HepG2 (cell line): Measurements from ENCODE around the gene BST2. TPM values are rescaled to one million over a fixed set of nuclear protein-coding genes. Genes with fewer than 3 reads are reported as not detected.

Source experiments
- BORCS8-MEF2B ChIP-seq: sonication (generic); formaldehyde crosslinking; IDR thresholded peaks from 2 replicates; pipeline ENCODE4 v1.8.0; 2022; ENCODE audit warnings: mild to moderate bottlenecking, missing genetic modification reagents
- ETV6 ChIP-seq: sonication (generic); formaldehyde crosslinking; conservative IDR thresholded peaks from 2 replicates; pipeline ENCODE4 v1.4.0; 2020; ENCODE audit warnings: missing genetic modification reagents
- GMEB1 ChIP-seq: sonication (generic); formaldehyde crosslinking; IDR thresholded peaks from 2 replicates; pipeline ENCODE4 v1.5.1; 2020; ENCODE audit warnings: missing genetic modification reagents, mild to moderate bottlenecking, borderline replicate concordance
- NFE2L2 ChIP-seq: fragments of 150-350 bp; IDR thresholded peaks from 2 replicates; pipeline ENCODE4 v1.6.1; 2014; ENCODE audit warnings: low read length
- NONO ChIP-seq, 2 experiments: fragments of 450-650 bp in 1 of 2; sonication (generic) in 1 of 2; formaldehyde crosslinking in 1 of 2; IDR thresholded peaks in 1 of 2; conservative IDR thresholded peaks in 1 of 2; 2 replicates each; pipeline versions ENCODE4 v1.6.1 to v1.8.0; 2017 to 2022; ENCODE audit warnings: mild to moderate bottlenecking in 1 of 2, missing genetic modification reagents in 1 of 2, moderate library complexity in 1 of 2
- PLRG1 ChIP-seq: fragments of 450-650 bp; conservative IDR thresholded peaks from 2 replicates; pipeline ENCODE4 v1.6.1; 2016
- SOX6 ChIP-seq, 2 experiments: fragments of 450-650 bp in 1 of 2; sonication (generic) in 1 of 2; formaldehyde crosslinking in 1 of 2; IDR thresholded peaks; 2 replicates each; pipeline versions ENCODE4 v1.4.0 to v1.6.1; 2017 to 2020; ENCODE audit warnings: antibody characterized with exemption in 1 of 2, mild to moderate bottlenecking in 1 of 2, missing genetic modification reagents in 1 of 2
- TAF15 ChIP-seq: fragments of 200-400 bp; formaldehyde crosslinking; IDR thresholded peaks from one replicate; pipeline ENCODE4 v1.6.1; 2018; ENCODE audit warnings: mild to moderate bottlenecking, low read depth, low read length; ENCODE audit not compliant: poor library complexity, severe bottlenecking
- ZNF331 ChIP-seq: sonication (generic); formaldehyde crosslinking; IDR thresholded peaks from 2 replicates; pipeline ENCODE4 v1.4.0; 2020; ENCODE audit warnings: missing genetic modification reagents
- ZNF687 ChIP-seq: sonication (generic); formaldehyde crosslinking; IDR thresholded peaks from 2 replicates; pipeline ENCODE4 v1.5.1; 2020; ENCODE audit warnings: mild to moderate bottlenecking, missing genetic modification reagents, moderate library complexity
- ZSCAN20 ChIP-seq: sonication (generic); formaldehyde crosslinking; IDR thresholded peaks from 2 replicates; pipeline ENCODE4 v1.4.0; 2020; ENCODE audit warnings: missing genetic modification reagents, mild to moderate bottlenecking, borderline replicate concordance
- polyA plus RNA-seq, 8 experiments: library from polyadenylated mRNA; depleted of rRNA in 3 of 8; stranded (reverse) in 7 of 8; unstranded in 1 of 8; fragments of >200 nt; fragmentation: Illumina TruSeq in 4 of 8; extraction: Trizol in 4 of 8; gene quantifications; 2 replicates each; pipeline versions ENCODE4 v1.2.1 to v1.2.3, GENCODE V29; 2011 to 2016; ENCODE audit warnings: low read depth in 4 of 8, missing spikeins in 1 of 8, mixed read lengths in 1 of 8; ENCODE audit not compliant: insufficient read depth in 1 of 8
- total RNA-seq, 5 experiments: library from RNA; depleted of rRNA; stranded (reverse); fragments of >200 nt; fragmentation: Illumina TruSeq; extraction: Trizol; gene quantifications; 2 replicates each; pipeline ENCODE4 v1.2.3, GENCODE V29; 2016; ENCODE audit warnings: low read depth in 1 of 5
- TF ChIP-seq, protein P1 (sequence below): sonication (generic); formaldehyde crosslinking; IDR thresholded peaks from 2 replicates; pipeline ENCODE4 v1.4.0; 2020; ENCODE audit warnings: missing genetic modification reagents, borderline replicate concordance
- TF ChIP-seq, protein P2 (sequence below): sonication (generic); formaldehyde crosslinking; conservative IDR thresholded peaks from 2 replicates; pipeline ENCODE4 v1.8.0; 2022; ENCODE audit warnings: low read depth, missing genetic modification reagents
- TF ChIP-seq, protein P3 (sequence below): IDR thresholded peaks from 2 replicates; pipeline ENCODE4 v1.6.1; 2016; ENCODE audit warnings: missing compliant biosample characterization, missing genetic modification reagents, borderline replicate concordance
- TF ChIP-seq, protein P4 (sequence below): IDR thresholded peaks from 2 replicates; pipeline ENCODE4 v1.6.1; 2016; ENCODE audit warnings: mild to moderate bottlenecking, missing biosample characterization, missing genetic modification reagents

Gene BST2
- total and polyA plus RNA-seq, 2 of the 13 experiments (the other 11 are each of a cell fraction or from before 2014, with no cell fraction given), result 58.8 to 93.8 TPM

DNA sequence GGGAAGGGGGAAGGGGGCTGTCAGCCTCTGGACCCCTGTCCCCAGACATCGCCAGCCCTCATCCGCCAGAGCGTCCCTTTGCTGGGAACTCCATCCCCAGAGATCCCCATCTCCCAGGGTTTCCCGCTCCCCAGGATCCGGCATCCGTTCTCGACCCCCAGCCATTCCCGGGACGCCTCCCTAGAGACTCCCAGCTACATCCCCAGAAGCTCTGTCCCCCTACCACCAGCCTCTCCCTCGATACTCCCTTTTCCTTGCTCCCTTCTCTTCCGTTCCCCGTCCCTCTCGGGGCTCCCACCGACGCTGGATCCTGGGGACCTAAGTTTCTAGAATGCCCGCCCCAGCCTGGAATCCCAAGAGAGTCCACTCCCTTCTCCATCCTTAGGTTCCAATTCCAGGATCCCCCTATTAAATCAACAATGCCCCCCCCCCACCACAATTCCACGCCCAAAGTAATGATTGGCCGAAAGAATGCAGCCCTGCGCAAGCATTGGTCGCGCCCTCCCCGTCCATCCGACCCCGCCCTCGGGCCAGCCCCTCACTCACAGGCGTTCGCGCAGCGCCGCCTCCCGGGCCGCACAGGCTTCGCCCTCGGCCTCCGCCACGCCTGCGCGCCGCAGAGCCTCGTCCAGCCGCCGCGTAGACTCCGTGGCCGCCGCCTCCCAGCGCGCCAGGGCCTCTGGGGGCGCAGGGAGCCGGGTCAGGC lies 14.6 kb downstream of the BST2 start (continued):
- TF ChIP-seq ZNF687 (CRISPR knock-in tag), result peak; percentile 83
- no peak for TF ChIP-seq SOX6 (IDR thresholded peaks at IDR 0.05)
- peak; percentile 22; the same call in 1 of the 2 replicates for TF ChIP-seq SOX6 (CRISPR knock-in tag; IDR thresholded peaks at IDR 0.05)
- no peak for TF ChIP-seq NFE2L2
- TF ChIP-seq, protein P1, sequence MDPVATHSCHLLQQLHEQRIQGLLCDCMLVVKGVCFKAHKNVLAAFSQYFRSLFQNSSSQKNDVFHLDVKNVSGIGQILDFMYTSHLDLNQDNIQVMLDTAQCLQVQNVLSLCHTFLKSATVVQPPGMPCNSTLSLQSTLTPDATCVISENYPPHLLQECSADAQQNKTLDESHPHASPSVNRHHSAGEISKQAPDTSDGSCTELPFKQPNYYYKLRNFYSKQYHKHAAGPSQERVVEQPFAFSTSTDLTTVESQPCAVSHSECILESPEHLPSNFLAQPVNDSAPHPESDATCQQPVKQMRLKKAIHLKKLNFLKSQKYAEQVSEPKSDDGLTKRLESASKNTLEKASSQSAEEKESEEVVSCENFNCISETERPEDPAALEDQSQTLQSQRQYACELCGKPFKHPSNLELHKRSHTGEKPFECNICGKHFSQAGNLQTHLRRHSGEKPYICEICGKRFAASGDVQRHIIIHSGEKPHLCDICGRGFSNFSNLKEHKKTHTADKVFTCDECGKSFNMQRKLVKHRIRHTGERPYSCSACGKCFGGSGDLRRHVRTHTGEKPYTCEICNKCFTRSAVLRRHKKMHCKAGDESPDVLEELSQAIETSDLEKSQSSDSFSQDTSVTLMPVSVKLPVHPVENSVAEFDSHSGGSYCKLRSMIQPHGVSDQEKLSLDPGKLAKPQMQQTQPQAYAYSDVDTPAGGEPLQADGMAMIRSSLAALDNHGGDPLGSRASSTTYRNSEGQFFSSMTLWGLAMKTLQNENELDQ, result no peak
- peak; percentile 51; the same call in 1 of the 2 replicates for TF ChIP-seq GMEB1 (CRISPR knock-in tag)
- no peak for TF ChIP-seq PLRG1
- TF ChIP-seq TAF15, result peak; percentile 70
- 0 out of 2 replicates have a peak, but pooled peaks have one; percentile 60 for TF ChIP-seq BORCS8-MEF2B (CRISPR knock-in tag)
- TF ChIP-seq, protein P2, sequence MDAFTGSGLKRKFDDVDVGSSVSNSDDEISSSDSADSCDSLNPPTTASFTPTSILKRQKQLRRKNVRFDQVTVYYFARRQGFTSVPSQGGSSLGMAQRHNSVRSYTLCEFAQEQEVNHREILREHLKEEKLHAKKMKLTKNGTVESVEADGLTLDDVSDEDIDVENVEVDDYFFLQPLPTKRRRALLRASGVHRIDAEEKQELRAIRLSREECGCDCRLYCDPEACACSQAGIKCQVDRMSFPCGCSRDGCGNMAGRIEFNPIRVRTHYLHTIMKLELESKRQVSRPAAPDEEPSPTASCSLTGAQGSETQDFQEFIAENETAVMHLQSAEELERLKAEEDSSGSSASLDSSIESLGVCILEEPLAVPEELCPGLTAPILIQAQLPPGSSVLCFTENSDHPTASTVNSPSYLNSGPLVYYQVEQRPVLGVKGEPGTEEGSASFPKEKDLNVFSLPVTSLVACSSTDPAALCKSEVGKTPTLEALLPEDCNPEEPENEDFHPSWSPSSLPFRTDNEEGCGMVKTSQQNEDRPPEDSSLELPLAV, result no peak
- TF ChIP-seq ZNF331 (CRISPR knock-in tag), result 0 out of 2 replicates have a peak, but pooled peaks have one; percentile 26
- TF ChIP-seq, protein P3, sequence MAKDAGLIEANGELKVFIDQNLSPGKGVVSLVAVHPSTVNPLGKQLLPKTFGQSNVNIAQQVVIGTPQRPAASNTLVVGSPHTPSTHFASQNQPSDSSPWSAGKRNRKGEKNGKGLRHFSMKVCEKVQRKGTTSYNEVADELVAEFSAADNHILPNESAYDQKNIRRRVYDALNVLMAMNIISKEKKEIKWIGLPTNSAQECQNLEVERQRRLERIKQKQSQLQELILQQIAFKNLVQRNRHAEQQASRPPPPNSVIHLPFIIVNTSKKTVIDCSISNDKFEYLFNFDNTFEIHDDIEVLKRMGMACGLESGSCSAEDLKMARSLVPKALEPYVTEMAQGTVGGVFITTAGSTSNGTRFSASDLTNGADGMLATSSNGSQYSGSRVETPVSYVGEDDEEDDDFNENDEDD (CRISPR knock-in tag), result peak; percentile 69; the same call in 1 of the 2 replicates
- TF ChIP-seq, protein P4, sequence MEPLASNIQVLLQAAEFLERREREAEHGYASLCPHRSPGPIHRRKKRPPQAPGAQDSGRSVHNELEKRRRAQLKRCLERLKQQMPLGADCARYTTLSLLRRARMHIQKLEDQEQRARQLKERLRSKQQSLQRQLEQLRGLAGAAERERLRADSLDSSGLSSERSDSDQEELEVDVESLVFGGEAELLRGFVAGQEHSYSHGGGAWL (CRISPR knock-in tag), result peak; percentile 30; the same call in 1 of the 2 replicates
- TF ChIP-seq ZSCAN20 (CRISPR knock-in tag), result peak; percentile 52; the same call in 1 of the 2 replicates
- no peak for TF ChIP-seq NONO (IDR thresholded peaks at IDR 0.05)
- peak; percentile 88 for TF ChIP-seq NONO (CRISPR knock-in tag; conservative IDR thresholded peaks at IDR 0.05)
- no peak for TF ChIP-seq ETV6 (CRISPR knock-in tag)
